GM23338 (cell line): ENCODE results near the gene FLNB.

Experiments
- JUNB ChIP-seq: IDR thresholded peaks from one replicate; pipeline ENCODE4 v1.6.1; 2016; ENCODE audit warnings: antibody characterized with exemption; ENCODE audit not compliant: unreplicated experiment
- TF ChIP-seq, protein P1 (sequence below), 2 experiments: fragments of 200-600 bp in 1 of 2; sonication (generic) in 1 of 2; conservative IDR thresholded peaks; 2 replicates each; pipeline versions ENCODE4 v1.5.1 to v1.6.1; 2016 to 2017; ENCODE audit warnings: antibody characterized with exemption in 2 of 2, low read depth in 2 of 2, mild to moderate bottlenecking in 2 of 2, moderate library complexity in 1 of 2
- TF ChIP-seq, protein P2 (sequence below): IDR thresholded peaks from one replicate; pipeline ENCODE4 v1.6.1; 2018; ENCODE audit warnings: antibody characterized with exemption; ENCODE audit not compliant: unreplicated experiment

DNA sequence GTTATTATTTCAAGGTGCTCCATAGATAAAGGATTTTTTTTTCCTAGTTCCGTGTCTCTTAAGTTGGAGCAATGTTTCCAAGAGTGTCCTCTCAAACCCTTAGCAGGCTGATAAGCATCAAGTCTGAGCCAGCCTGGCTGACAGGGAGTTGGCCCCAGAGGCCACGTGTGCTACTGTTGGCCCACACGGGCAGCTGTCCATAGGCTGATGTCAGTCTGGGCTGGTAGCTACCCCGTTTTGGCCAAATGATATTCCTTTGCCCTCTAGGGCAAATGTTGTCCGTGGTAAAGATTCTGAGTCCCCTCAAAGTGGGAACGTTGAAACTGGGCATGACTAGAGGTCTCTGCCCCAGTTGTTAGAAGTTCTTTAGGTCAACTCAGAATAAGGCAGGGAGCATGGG lies 99.4 kb downstream of the FLNB start:
- TF ChIP-seq, protein P1, sequence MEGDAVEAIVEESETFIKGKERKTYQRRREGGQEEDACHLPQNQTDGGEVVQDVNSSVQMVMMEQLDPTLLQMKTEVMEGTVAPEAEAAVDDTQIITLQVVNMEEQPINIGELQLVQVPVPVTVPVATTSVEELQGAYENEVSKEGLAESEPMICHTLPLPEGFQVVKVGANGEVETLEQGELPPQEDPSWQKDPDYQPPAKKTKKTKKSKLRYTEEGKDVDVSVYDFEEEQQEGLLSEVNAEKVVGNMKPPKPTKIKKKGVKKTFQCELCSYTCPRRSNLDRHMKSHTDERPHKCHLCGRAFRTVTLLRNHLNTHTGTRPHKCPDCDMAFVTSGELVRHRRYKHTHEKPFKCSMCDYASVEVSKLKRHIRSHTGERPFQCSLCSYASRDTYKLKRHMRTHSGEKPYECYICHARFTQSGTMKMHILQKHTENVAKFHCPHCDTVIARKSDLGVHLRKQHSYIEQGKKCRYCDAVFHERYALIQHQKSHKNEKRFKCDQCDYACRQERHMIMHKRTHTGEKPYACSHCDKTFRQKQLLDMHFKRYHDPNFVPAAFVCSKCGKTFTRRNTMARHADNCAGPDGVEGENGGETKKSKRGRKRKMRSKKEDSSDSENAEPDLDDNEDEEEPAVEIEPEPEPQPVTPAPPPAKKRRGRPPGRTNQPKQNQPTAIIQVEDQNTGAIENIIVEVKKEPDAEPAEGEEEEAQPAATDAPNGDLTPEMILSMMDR (conservative IDR thresholded peaks at IDR 0.05; ENCODE audit: low read depth in 2 of 2): no peak
- no peak for TF ChIP-seq JUNB
- TF ChIP-seq, protein P2, sequence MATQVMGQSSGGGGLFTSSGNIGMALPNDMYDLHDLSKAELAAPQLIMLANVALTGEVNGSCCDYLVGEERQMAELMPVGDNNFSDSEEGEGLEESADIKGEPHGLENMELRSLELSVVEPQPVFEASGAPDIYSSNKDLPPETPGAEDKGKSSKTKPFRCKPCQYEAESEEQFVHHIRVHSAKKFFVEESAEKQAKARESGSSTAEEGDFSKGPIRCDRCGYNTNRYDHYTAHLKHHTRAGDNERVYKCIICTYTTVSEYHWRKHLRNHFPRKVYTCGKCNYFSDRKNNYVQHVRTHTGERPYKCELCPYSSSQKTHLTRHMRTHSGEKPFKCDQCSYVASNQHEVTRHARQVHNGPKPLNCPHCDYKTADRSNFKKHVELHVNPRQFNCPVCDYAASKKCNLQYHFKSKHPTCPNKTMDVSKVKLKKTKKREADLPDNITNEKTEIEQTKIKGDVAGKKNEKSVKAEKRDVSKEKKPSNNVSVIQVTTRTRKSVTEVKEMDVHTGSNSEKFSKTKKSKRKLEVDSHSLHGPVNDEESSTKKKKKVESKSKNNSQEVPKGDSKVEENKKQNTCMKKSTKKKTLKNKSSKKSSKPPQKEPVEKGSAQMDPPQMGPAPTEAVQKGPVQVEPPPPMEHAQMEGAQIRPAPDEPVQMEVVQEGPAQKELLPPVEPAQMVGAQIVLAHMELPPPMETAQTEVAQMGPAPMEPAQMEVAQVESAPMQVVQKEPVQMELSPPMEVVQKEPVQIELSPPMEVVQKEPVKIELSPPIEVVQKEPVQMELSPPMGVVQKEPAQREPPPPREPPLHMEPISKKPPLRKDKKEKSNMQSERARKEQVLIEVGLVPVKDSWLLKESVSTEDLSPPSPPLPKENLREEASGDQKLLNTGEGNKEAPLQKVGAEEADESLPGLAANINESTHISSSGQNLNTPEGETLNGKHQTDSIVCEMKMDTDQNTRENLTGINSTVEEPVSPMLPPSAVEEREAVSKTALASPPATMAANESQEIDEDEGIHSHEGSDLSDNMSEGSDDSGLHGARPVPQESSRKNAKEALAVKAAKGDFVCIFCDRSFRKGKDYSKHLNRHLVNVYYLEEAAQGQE: no peak
